ENCODE measurements around the gene ANXA8. TPM values are rescaled to one million over a fixed set of nuclear protein-coding genes. Genes with fewer than 3 reads are reported as not detected.

The ANXA8 gene
- total RNA-seq, 1 experiment from 2014 or later = 1.1 TPM

DNA sequence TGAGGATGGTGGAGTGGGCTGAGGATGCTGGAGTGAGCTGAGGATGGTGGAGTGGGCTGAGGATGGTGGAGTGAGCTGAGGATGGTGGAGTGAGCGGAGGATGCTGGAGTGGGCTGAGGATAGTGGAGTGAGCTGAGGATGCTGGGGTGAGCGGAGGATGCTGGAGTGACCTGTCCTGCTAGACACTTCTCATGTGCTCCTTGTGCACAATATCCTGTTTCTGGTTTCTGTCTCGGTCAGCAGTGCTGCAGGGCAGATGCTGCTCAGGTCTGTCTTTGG lies 29.2 kb downstream of the ANXA8 start:
- no peak overlapping the region for H3K4me2 ChIP-seq (ENCODE audit: low read length)
- intact Hi-C loops (cut with micrococcal nuclease) = no loop called here
- H3K27me3 ChIP-seq (ENCODE audit: low read length) = no peaks in the 10 kb centered on the region
- H3K4me3 ChIP-seq (ENCODE audit: low read length) = no peak overlapping the region
- H3K36me3 ChIP-seq (ENCODE audit: low read depth, low read length) = no peaks in the 10 kb centered on the region
- no peaks in the 10 kb centered on the region for H3K79me2 ChIP-seq (ENCODE audit: low read length)
- DNase-seq = no peak
- ChIA-PET POLR2A (ENCODE audit: unreplicated experiment) (no interaction called here), CTCF (no interaction called here)
- no peaks in the 10 kb centered on the region for H4K20me1 ChIP-seq (ENCODE audit: low read length)
- H3K27ac ChIP-seq (ENCODE audit: low read length) = no peak overlapping the region
- no peak for ATAC-seq
- TF ChIP-seq EZH2phosphoT487 (IDR thresholded peaks at IDR 0.05; ENCODE audit: borderline replicate concordance, low read length) = no peak
- TF ChIP-seq EZH2 (IDR thresholded peaks at IDR 0.05; ENCODE audit: low read length, unreplicated experiment) = no peak
- no peak for TF ChIP-seq CTCF (conservative IDR thresholded peaks at IDR 0.05; ENCODE audit: low read depth, low read length)
- peaks cover 9% of the 10 kb centered on the region for H3K4me1 ChIP-seq (ENCODE audit: insufficient read depth, low read length)
- H2AFZ ChIP-seq (ENCODE audit: low read length) = no peak overlapping the region
- no peaks in the 10 kb centered on the region for H3F3A ChIP-seq (ENCODE audit: low read length, unreplicated experiment)
- no peaks in the 10 kb centered on the region for H3K9me3 ChIP-seq (ENCODE audit: low read length)
- no TSS peak for BruUV-seq (replicated peaks)
- H3K9ac ChIP-seq (ENCODE audit: low read length) = no peak overlapping the region
- no peaks in the 10 kb centered on the region for H3K9me2 ChIP-seq (replicated peaks; ENCODE audit: low read length)

GRCh38 chr10:47454008-47454779 lies 29.7 kb downstream of the ANXA8 start:
- Histone ChIP-seq H3K4me3 (ENCODE audit: low read length) (no peak overlapping the region), H4K20me1 (ENCODE audit: low read length) (no peaks in the 10 kb centered on the region), H3K27me3 (ENCODE audit: low read length) (no peaks in the 10 kb centered on the region), H3K9me3 (ENCODE audit: low read length) (no peaks in the 10 kb centered on the region), H3K36me3 (ENCODE audit: low read depth, low read length) (no peaks in the 10 kb centered on the region), H3K27ac (ENCODE audit: low read length) (no peak overlapping the region), H3K9me2 (replicated peaks; ENCODE audit: low read length) (no peaks in the 10 kb centered on the region), H2AFZ (ENCODE audit: low read length) (no peak overlapping the region), H3F3A (ENCODE audit: low read length, unreplicated experiment) (no peaks in the 10 kb centered on the region), H3K4me2 (ENCODE audit: low read length) (no peak overlapping the region), H3K4me1 (ENCODE audit: insufficient read depth, low read length) (peaks cover 9% of the 10 kb centered on the region), H3K9ac (ENCODE audit: low read length) (no peak overlapping the region), H3K79me2 (ENCODE audit: low read length) (no peaks in the 10 kb centered on the region)
- ATAC-seq (no peak), DNase-seq (no peak)
- intact Hi-C loops (cut with micrococcal nuclease) = no loop called here
- ChIA-PET CTCF (no interaction called here), POLR2A (ENCODE audit: unreplicated experiment) (no interaction called here)
- TF ChIP-seq CTCF (conservative IDR thresholded peaks at IDR 0.05; ENCODE audit: low read depth, low read length) (no peak), EZH2 (IDR thresholded peaks at IDR 0.05; ENCODE audit: low read length, unreplicated experiment) (no peak), EZH2phosphoT487 (IDR thresholded peaks at IDR 0.05; ENCODE audit: borderline replicate concordance, low read length) (no peak)
- BruUV-seq (replicated peaks) = no TSS peak

DNA sequence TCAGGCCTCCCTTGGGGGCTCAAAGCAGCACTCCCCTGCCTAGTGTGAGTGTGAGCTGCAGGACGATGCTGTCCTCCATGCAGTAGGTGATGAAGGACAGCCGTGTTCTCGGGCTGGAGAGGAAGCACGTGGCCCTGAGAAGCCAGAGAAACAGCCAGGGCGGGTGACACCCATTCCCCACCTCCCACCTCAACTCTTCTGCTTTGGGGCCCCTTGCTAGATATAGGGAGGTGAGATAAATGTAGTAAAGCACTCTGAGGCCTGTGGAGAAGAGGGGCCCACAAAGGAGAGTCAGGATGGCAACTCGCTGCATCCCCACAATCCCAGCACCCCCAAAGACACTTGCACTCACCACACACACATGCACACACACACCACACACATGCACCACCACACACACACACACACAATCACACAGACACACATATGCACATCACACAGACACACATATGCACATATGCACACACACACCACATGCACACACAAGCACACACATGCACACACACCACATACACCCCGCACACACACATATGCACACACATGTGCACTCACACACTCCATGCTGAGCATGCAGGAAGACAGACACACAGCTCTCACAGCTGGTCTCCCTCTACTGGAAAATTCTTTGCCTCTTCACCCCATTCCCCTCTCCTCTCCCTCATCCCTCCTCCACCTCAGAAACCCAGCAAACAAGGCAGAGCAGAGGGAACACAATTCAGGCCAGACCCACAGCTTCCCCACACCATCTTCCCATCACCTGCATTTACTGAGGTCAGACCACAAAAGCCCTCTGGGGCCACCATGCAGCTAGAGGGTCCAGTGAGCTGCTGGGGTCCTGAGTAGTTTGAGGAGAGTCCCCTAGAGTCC lies 30.5 kb downstream of the ANXA8 start:
- ChIA-PET POLR2A (ENCODE audit: unreplicated experiment) (no interaction called here), CTCF (no interaction called here)
- Histone ChIP-seq H3K9ac (ENCODE audit: low read length) (no peak overlapping the region), H3K4me2 (ENCODE audit: low read length) (no peak overlapping the region), H3K27me3 (ENCODE audit: low read length) (no peaks in the 10 kb centered on the region), H3K27ac (ENCODE audit: low read length) (no peak overlapping the region), H3F3A (ENCODE audit: low read length, unreplicated experiment) (no peaks in the 10 kb centered on the region), H3K9me2 (replicated peaks; ENCODE audit: low read length) (no peaks in the 10 kb centered on the region), H3K9me3 (ENCODE audit: low read length) (no peaks in the 10 kb centered on the region), H4K20me1 (ENCODE audit: low read length) (no peaks in the 10 kb centered on the region), H3K4me3 (ENCODE audit: low read length) (no peak overlapping the region), H3K36me3 (ENCODE audit: low read depth, low read length) (no peaks in the 10 kb centered on the region), H3K4me1 (ENCODE audit: insufficient read depth, low read length) (peaks cover 4% of the 10 kb centered on the region), H2AFZ (ENCODE audit: low read length) (no peak overlapping the region), H3K79me2 (ENCODE audit: low read length) (no peaks in the 10 kb centered on the region)
- BruUV-seq (replicated peaks) = no TSS peak
- no peak for ATAC-seq
- no peak for TF ChIP-seq EZH2 (IDR thresholded peaks at IDR 0.05; ENCODE audit: low read length, unreplicated experiment)
- TF ChIP-seq CTCF (conservative IDR thresholded peaks at IDR 0.05; ENCODE audit: low read depth, low read length) = no peak
- TF ChIP-seq EZH2phosphoT487 (IDR thresholded peaks at IDR 0.05; ENCODE audit: borderline replicate concordance, low read length) = no peak
- no peak for DNase-seq
- intact Hi-C loops (cut with micrococcal nuclease) = no loop called here
